Thyroid gland (tissue), 4 donors: ENCODE measurements around the gene KBTBD12. TPM values are rescaled to one million over a fixed set of nuclear protein-coding genes. Genes with fewer than 3 reads are reported as not detected.

ENCODE experiments used
- DNase-seq, 2 donors: peaks; one replicate each; pipeline ENCODE4 v3.0.0-alpha.2; 2019
- H3K27ac ChIP-seq, 3 donors: fragments of 200-600 bp; sonication (generic); 1 replicate in 2 of 3; 2 replicates in 1 of 3; pipeline ENCODE4 v1.5.1; 2016 to 2019; ENCODE audit warnings: mild to moderate bottlenecking in 1 of 3, moderate library complexity in 1 of 3
- H3K27me3 ChIP-seq: fragments of 200-600 bp; sonication (generic); one replicate; pipeline ENCODE4 v1.5.1; 2019
- H3K36me3 ChIP-seq, 2 donors: fragments of 200-600 bp; sonication (generic); one replicate each; pipeline ENCODE4 v1.5.1; 2016 to 2019
- H3K4me1 ChIP-seq, 2 donors: fragments of 200-600 bp; sonication (generic); one replicate each; pipeline ENCODE4 v1.5.1; 2017 to 2019
- H3K4me3 ChIP-seq, 3 donors: fragments of 200-600 bp; sonication (generic); replicated peaks in 1 of 3; 1 replicate in 2 of 3; 2 replicates in 1 of 3; pipeline ENCODE4 v1.5.1; 2016; ENCODE audit warnings: mild to moderate bottlenecking in 1 of 3
- H3K9me3 ChIP-seq: fragments of 200-600 bp; sonication (generic); one replicate; pipeline ENCODE4 v1.5.1; 2017
- POLR2A ChIP-seq, 2 donors: fragments of 450-650 bp; IDR thresholded peaks; one replicate each; pipeline ENCODE4 v1.6.1; 2017; ENCODE audit warnings: antibody characterized with exemption in 2 of 2, mild to moderate bottlenecking in 2 of 2, moderate library complexity in 1 of 2
- WGBS, 2 donors: methylation state at CpG; one replicate each; pipeline ENCODE4 v1.1.5; 2017; 5-methylcytosine and 5-hydroxymethylcytosine counted together
- intact Hi-C: fragments of 100-400 bp; cut with DNase I; formaldehyde crosslinking; loops from one replicate; pipeline ENCODE4 v1.15.1; 2023
- total RNA-seq, 4 donors: library from RNA; depleted of rRNA; stranded (reverse); fragments of >200 nt; gene quantifications; one replicate each; pipeline ENCODE4 v1.2.3, GENCODE V29; 2016
- TF ChIP-seq, protein P1 (sequence below), 6 experiments: fragments of 200-600 bp in 3 of 6; fragments of 450-650 bp in 3 of 6; sonication (generic) in 3 of 6; IDR thresholded peaks; one replicate each; pipeline ENCODE4 v1.5.1; 2016 to 2019; ENCODE audit warnings: antibody characterized with exemption in 6 of 6, mild to moderate bottlenecking in 2 of 6, inconsistent platforms in 1 of 6, moderate library complexity in 1 of 6

Gene KBTBD12
- total RNA-seq, 4 donors from 2014 or later = 1.5 TPM; not detected in 3

DNA sequence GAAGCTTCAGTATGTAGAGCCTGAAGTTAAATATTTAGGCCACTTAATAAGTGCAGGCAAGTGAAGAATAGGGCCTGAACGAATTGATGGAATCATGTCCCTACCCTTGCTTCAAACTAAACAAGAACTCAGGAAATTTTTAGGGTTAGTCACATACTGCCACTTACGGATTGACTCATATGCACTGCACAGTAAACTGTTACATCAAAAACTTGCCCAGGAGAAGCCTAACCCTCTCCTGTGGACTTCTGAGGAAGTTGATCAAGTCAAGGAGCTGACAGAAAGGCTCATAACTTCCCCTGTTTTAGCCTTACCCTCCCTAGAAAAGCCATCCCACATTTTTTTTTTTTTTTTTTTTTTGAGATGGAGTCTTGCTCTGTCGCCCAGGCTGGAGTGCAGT, 20.6 kb upstream of the KBTBD12 start:
- intact Hi-C loops = no loop called here
- 89 to 91% methylated on average over 3 of the region's 3 CpGs for WGBS, 2 donors
- no peak overlapping the region for H3K27ac ChIP-seq
- no peaks in the 10 kb centered on the region for H3K9me3 ChIP-seq
- H3K4me3 ChIP-seq = no peak overlapping the region
- TF ChIP-seq, protein P1, sequence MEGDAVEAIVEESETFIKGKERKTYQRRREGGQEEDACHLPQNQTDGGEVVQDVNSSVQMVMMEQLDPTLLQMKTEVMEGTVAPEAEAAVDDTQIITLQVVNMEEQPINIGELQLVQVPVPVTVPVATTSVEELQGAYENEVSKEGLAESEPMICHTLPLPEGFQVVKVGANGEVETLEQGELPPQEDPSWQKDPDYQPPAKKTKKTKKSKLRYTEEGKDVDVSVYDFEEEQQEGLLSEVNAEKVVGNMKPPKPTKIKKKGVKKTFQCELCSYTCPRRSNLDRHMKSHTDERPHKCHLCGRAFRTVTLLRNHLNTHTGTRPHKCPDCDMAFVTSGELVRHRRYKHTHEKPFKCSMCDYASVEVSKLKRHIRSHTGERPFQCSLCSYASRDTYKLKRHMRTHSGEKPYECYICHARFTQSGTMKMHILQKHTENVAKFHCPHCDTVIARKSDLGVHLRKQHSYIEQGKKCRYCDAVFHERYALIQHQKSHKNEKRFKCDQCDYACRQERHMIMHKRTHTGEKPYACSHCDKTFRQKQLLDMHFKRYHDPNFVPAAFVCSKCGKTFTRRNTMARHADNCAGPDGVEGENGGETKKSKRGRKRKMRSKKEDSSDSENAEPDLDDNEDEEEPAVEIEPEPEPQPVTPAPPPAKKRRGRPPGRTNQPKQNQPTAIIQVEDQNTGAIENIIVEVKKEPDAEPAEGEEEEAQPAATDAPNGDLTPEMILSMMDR (IDR thresholded peaks at IDR 0.05) = no peak
- no peak for TF ChIP-seq POLR2A (IDR thresholded peaks at IDR 0.05)
- H3K36me3 ChIP-seq = no peaks in the 10 kb centered on the region
- H3K27me3 ChIP-seq = no peaks in the 10 kb centered on the region
- no peaks in the 10 kb centered on the region for H3K4me1 ChIP-seq
- DNase-seq = no peak

DNA sequence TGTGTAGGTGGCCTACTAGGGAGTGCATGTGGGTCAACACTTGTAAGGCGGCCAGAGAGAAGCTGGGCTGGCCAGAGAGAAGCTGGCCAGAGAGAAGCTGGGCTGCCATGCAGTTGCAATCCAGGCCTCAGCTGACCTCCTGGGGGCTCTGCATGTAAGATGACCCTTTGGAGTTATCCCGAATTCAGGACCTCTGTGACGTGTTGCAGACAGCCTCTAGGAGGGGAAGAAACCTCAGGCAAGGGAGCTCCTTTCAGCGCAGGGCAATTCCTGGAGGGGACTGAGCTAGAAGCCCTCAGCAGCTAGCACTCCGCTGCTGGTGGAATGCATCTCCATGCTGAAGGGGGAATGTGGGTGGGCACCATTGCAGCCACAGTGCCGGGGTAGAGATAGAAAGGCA, 15.8 kb upstream of the KBTBD12 start:
- Histone ChIP-seq H3K27me3 (no peaks in the 10 kb centered on the region), H3K36me3 (no peaks in the 10 kb centered on the region), H3K9me3 (no peaks in the 10 kb centered on the region), H3K27ac (no peak overlapping the region), H3K4me1 (no peaks in the 10 kb centered on the region), H3K4me3 (no peak overlapping the region)
- intact Hi-C loops = no loop called here
- TF ChIP-seq POLR2A (IDR thresholded peaks at IDR 0.05) = no peak
- TF ChIP-seq, protein P1 (IDR thresholded peaks at IDR 0.05) = no peak
- no peak for DNase-seq
- WGBS, 2 donors = 86 to 89% methylated on average over 6 of the region's 6 CpGs

DNA sequence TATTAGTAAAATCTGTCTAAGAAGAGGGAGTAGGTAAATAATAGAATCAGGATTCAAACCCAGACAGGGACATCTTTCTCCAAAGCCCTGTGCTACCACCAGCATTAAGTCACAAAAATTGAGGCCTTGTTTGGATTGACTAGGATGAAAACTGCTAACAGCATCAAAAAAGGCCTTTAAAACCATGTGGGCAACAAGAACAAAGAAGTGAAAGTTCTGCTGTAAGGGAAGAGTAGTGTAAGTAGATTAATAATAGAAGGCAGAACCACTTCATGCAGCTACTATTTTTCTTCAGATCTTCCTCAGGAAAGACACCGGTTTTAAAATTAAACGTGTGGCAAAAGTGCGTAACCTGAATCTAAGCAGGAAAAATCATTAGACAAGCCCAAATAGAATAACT, 15.3 kb upstream of the KBTBD12 start:
- intact Hi-C loops = no loop called here
- Histone ChIP-seq H3K27me3 (no peaks in the 10 kb centered on the region), H3K27ac (no peak overlapping the region), H3K4me3 (no peak overlapping the region), H3K36me3 (no peaks in the 10 kb centered on the region), H3K4me1 (no peaks in the 10 kb centered on the region), H3K9me3 (no peaks in the 10 kb centered on the region)
- no peak for TF ChIP-seq POLR2A (IDR thresholded peaks at IDR 0.05)
- TF ChIP-seq, protein P1 (IDR thresholded peaks at IDR 0.05) = no peak
- no peak for DNase-seq
- 87 to 91% methylated on average over 3 of the region's 3 CpGs for WGBS, 2 donors

DNA sequence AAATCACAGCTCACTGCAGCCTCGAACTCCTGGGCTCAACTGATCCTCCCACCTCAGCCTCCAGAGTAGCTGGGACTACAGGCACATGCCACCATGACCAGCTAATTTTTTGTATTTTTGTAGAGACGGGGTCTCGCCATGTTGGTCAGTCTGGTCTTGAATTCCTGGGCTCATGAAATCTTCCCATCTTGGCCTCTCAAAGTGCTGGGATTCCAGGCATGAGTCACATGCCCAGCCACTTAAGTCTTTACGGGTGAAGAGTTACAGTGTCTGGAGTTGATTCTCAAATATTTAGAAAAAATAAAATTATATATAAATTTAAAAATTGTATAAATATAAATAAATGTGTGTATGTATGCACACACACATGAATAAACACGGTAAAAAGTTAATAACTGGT, 14.5 kb upstream of the KBTBD12 start:
- no peak for DNase-seq
- H3K4me3 ChIP-seq = no peak overlapping the region

DNA sequence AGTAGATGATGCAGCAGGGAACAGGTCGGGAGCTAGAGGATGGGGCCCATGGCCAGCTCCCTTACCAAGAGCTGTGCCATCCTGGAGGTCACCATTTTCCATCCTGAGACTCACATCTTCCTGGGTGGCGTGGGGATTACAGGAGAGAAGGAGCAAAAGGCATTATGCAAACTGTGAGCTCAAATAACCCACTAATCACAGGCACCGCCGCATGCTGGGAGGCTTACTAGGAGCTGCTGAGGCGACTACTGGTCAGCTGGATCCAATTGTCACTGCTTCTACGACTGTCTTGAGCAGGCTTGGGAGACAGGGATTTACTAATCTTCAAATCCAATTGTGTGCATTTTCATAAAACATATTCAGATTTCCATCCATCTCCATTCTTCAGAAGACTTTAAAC, 12.5 kb upstream of the KBTBD12 start:
- Histone ChIP-seq H3K27ac (no peak overlapping the region), H3K27me3 (no peaks in the 10 kb centered on the region), H3K4me1 (no peaks in the 10 kb centered on the region), H3K4me3 (no peak overlapping the region), H3K36me3 (no peaks in the 10 kb centered on the region), H3K9me3 (no peaks in the 10 kb centered on the region)
- TF ChIP-seq, protein P1 (IDR thresholded peaks at IDR 0.05) = no peak
- TF ChIP-seq POLR2A (IDR thresholded peaks at IDR 0.05) = no peak
- intact Hi-C loops = no loop called here
- 76 to 79% methylated on average over 6 of the region's 6 CpGs for WGBS, 2 donors
- no peak for DNase-seq

More for the DNA sequence above, 14.5 kb upstream of the KBTBD12 start:
- intact Hi-C loops = no loop called here
- Histone ChIP-seq H3K27ac (no peak overlapping the region), H3K27me3 (no peaks in the 10 kb centered on the region), H3K9me3 (no peaks in the 10 kb centered on the region), H3K36me3 (no peaks in the 10 kb centered on the region), H3K4me1 (no peaks in the 10 kb centered on the region)
- 89 to 90% methylated on average over 5 of the region's 5 CpGs for WGBS, 2 donors
- TF ChIP-seq POLR2A (IDR thresholded peaks at IDR 0.05) = no peak
- TF ChIP-seq, protein P1 (IDR thresholded peaks at IDR 0.05) = no peak
